ENCODE measurements around the gene MED15.

DNA sequence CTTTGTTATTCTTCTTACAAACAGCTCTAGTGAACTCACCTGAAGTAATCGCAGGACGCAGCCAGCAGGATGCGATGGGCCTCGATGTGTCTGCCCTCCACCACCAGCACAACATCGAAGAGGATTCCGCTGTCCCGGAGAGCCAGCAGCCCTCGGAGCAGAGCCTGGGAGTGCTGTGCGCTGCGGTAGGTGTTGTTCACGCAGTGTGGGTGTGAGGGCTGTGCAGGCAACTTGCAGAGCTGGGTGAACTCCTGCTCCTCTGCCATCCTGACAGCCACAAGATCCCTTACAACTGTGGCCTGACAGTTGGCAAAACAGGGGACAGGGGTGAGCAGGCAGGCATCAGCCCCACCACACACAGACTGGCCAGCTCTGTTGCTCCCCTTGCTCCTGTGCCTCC, 18.5 kb upstream of the MED15 start:
- TF ChIP-seq CTCF (IDR thresholded peaks at IDR 0.05), result no peak
- TF ChIP-seq POLR2AphosphoS5 (IDR thresholded peaks at IDR 0.05), result no peak
